CD4-positive, alpha-beta T cell treated with Interleukin-4 for 1 hour (primary cell): Measurements from ENCODE around the gene GRIK5.
"Not testable (repeated sequence)": the region's sequence is repeated elsewhere in the genome, so short reads cannot be mapped to it uniquely, and the experiment has no call there.

Source experiments
- DNase-seq, 2 donors: peaks; one replicate each; pipeline ENCODE4 v3.0.0-alpha.2; 2020 to 2022

The GRIK5 gene

DNA sequence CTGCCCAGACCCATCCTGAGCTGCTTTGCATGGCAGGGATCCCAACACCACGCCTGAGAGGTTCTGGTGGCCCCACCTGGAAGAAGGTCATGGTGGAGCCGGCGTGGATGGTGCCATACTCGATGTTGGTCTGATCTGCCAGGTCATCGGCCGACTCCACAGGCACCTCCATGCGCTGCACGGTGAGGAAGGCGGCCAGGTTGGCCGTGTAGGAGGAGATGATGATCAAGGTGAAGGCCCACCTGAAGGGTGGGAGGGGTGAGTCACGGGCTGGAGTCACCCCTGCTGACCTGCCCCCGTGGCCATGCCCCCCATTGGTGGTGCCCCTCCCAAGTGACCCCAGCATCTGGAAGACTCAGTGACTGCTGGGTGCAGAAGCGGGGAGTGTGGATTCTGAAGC lies 63.4 kb downstream of the GRIK5 start:
- no peak for DNase-seq

DNA sequence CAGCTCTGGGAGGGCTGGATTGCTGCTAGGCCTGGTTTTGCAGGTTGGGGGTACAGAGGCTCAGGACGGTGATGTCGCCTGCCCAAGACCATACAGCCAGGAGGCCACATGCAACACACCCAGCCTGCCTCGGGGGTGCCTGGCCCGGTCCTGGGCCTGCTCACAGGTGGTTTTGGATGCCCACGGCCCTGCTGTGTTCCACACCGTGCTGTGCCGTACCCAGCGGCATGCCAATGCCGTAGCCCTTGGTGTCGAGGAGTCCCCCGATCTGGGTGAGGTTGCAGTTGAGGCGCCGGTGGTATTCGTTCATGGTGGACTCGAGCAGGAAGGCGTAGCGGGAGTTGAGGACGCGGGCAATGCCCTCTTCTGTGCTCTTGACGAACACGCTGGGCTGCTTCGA lies 64.5 kb downstream of the GRIK5 start:
- DNase-seq = no peak

DNA sequence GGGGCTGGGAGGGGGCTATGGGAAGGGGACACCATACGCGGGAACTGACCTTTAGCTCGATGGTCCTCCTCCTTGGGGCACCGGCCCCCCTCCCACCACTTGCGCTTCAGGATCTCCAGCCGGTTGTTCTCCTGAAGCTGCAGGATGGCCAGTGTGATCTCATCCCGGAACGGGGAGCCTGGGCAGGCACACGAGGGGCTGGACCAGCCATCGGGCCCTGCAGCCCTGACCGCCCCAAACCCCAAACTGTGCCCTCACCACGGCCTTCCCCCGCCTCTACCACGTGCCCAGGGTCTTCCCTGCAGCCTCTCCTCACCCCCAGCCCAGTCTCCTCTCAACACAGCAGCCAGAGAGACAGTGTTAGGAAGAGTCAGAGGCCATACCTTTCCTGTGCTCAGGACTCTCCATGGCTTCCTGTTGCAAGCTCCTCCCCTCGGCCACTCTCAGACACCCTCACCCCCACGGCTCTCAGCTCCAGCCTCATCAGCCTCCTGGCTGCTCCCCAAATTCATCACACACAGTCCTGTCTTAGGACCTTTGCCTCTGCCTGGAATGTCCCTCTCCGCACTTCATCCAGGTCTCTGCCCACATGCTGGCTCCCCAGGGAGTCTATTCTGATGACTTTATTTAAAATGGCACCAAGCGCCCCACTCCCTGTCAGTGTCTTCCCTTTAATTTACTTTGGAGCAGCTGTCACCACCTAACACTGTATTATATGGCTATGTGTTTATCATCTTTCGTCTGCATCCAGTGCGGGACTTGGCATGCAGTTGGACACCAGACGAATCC lies 66.3 kb downstream of the GRIK5 start:
- DNase-seq = no peak

DNA sequence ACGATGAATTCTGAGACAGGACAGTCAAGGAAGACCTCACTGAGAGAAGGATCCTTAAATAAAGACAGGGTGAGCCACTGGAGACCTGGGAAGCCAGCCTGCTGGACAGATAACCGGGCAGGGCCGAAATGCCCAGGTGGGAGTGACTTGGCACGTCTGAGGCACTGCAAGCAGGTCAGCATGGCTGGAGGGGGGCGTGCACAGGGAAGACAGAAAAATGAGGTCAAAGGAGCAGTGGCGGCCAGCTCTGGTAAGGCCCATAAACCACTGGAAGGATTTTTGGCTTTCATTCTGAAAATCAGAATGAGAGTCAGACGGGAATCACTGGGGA lies 70.2 kb downstream of the GRIK5 start:
- DNase-seq = no peak

DNA sequence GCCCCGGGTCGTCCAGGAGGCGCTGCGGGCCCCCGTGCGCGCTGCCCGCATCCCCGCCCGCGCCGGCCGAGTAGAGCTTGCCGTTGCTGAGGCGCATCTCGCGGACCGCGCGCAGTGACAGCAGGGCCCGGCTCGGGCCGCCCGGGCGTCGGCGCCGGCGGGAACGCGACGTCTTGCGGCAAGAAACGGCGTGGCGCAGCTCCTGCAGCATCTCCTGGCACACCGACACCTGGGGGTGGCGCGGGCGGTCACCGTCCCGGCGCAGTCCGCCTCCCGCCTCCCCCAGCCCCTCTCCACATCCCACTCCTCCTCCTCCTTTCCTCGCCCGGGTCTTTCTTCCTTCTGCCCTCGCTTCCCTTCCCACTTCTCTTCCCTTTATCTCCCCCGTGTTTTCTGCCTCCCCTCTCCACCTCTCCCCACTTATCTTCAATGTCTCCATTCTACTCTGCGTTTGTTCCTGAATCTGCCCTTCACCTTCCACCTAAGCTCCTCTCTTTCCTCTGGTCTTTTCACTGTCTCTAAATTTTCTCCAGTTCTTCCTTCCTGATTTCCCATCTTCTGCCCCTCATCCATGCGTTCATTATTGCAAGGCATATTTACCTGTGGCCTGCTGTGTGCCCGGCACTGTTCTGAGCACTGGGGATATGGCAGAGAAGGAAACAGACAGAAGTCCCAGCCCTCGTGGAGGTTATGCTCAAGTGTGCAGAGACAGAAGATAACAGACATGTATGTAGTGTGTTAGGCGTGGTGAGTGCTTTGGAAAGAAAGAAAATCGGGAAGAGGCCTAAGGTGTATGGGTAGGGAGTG lies 70.7 kb downstream of the GRIK5 start:
- DNase-seq = no peak

DNA sequence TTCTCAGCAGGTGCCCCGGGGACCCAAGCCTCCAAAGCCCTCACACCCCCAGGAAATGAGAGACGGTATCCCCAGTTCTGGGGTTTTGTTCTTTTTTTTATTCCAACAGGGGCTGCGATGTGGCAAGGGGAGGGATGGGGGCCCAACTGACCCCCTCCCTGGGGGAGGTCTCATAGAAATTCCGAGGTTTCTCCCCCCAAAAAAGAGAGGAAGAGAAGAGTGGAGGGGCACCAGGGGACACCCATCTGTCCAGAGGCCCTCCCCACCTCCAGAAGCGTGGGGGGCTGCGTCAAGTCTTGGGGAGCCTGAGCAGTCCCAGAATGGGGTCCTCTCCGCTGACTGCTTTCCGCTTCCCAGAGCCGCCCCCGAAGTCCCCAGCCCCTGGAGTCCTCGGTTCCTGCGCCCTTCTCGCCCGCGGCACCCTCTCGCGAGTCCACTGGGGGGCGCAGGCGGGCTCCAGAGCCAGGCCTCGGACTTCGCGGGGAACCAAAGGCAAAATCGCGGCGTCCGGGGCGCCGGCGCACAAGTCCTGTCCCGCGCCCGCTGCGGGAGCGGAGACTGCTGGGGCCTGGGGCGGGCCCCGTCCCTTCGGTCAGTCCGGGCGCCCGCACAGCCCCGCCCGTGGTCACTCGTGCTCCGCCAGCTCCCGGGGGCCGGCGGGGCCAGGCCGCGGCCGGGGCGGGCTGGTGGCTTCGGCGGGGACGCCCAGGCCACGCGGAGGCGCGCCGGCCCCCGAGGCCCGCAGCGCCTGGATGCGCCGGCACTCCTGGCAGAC lies 71.6 kb downstream of the GRIK5 start:
- DNase-seq = peak in 1 of 2 donors; percentile 14

DNA sequence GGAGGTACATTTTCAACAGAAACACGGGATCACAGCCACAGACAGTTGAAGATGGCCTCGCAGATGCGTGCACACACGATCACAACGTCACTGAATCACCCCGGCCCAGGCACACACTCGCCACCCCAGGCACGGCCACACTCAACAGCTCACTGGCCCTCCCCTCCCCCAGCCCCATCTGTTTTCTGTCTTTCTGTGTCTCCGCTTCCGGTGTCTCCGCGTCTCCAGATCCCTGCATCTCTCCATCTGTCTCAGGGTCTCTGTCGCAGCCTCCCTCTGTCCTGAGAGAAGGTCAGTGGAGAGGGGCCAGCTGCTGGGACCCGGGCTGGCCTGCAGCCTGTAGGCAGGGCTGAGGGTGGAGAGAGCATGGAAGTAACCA lies 72.2 kb downstream of the GRIK5 start:
- no peak for DNase-seq

DNA sequence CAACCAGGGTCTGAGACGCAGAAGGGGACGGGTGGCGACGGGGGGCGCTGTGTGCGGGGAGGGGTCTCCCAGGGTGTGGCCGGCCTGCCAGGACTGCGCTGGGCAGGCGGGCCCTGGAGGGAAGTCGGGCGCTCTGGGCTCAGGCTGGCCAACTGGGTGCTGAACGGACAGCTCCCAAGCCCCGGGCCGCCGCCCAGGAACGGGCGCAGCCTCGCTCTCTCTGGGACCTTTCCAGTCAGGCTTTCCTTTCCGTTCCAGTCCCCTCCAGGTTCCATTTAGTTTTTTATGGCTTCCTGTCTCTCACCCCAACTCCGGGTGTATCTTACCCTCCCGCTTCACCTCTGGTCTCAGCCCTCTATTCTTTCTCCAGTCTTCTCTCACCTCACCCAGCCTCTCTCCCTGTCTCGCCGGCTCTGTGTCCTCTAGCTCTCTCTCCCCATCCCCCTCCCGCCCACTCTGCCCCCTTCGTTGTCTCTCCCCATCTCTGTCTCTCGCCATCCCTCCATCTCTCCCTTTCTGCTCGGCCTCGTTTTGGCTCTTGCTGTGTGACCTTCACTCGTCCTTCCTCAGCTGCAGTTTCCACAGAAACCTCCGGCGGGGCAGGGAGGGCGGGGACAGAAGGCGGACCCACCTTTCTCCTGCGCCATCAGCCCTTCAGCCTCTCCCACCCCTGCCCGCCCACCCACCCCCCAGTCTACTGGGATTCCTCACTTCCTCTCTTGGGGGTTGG lies 72.7 kb downstream of the GRIK5 start:
- DNase-seq = peak in 1 of 2 donors; percentile 29

DNA sequence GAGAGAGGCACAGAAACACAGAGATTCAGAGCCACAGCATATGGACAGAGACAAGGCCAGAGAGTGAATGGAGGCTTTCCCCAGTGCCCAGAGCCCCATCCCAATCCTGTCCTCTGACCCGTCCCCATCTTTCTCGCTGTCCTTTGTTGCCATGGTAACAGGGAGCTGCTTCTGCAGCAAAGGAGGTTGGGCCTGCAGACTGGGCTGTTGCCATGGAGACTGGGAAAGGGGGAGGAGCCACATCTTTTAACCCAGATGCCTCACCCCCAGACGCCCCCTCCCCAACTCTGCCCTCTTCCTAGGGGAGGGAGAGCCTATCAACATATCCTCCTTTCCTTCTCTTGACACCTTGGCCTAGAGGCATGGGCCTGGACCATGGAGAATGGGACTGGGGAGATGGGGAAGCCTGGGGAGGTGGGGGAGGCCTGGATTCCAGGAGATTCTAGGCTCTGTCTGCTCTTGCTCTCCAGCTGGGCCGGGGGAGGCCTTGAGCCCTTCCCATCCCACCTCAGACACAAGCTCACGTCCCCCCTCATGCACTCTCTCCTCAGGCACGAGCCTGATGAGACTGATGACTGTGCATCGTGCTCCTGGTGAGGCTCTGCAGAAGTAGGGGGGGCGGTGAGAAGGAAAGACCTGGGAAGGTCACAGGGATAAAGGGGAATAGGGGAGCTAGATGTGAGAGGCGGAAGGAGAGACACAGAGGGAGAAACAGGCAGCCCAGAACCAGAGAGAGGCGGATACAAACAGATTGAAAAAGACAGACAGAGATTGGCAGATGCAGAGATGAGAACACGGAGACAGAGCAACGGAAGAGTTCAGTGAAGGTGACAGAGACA lies 73.8 kb downstream of the GRIK5 start:
- DNase-seq = no peak

DNA sequence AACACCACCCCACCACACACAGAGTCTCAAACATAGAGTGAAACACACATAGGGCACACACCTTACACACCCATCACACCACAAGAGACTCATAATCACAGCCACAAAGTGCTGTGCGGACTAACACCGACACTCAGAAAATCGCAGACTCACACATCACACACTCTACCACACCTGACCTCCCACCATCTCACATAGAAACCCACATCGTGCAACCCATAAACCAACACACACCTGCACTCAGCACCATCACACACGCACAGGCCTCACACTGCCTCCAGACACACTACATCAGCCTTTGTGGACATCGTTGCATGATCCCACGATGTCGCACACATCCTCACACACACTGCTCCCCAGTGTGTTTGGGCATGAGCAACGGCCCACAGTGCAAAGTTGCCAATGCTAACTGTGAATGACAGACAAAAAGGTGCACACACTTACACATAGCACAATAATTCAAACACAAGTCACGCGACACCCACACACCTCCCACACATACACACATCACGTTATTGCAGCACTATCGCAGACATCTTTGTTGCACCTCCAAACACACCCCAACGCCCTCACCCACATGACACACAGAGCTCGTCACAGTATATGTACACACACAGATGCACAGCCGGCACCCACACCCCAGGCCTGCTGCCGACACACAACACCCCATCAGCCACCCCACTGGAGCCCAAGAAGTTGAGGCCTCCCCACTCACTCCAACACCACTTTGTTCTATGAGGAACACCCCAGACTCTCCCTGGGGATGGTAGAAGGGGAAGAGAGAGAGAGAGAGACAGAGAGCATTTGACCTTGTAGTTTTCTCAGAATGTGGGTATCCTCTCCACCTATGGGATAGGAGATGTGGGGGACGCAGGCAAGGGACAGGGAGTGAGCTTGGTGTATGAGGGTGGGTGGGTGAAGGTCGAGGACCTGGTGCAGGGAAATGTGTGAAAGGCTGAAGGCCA lies 74.7 kb downstream of the GRIK5 start:
- no peak for DNase-seq

DNA sequence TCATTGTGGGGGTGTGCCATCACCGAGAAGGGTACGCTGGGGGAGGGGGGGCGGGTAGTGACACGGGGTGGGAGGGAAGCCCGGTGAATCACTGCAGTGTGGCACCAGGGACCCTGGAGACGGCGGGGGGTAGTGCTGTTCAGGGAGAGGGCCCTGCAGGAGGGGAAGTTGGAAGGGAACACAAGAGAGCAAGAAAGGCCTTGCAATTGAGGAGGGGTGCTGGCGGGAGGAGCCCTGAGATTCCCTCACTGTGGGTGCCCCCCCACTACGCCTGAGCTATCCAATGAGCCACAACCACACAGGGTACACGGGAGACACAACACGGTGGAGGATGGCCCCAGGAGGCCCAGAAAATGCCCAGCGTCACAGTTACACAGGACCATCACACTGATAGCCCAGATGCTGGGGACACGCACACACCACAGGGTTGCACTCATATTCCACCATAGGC lies 75.5 kb downstream of the GRIK5 start:
- no peak for DNase-seq

DNA sequence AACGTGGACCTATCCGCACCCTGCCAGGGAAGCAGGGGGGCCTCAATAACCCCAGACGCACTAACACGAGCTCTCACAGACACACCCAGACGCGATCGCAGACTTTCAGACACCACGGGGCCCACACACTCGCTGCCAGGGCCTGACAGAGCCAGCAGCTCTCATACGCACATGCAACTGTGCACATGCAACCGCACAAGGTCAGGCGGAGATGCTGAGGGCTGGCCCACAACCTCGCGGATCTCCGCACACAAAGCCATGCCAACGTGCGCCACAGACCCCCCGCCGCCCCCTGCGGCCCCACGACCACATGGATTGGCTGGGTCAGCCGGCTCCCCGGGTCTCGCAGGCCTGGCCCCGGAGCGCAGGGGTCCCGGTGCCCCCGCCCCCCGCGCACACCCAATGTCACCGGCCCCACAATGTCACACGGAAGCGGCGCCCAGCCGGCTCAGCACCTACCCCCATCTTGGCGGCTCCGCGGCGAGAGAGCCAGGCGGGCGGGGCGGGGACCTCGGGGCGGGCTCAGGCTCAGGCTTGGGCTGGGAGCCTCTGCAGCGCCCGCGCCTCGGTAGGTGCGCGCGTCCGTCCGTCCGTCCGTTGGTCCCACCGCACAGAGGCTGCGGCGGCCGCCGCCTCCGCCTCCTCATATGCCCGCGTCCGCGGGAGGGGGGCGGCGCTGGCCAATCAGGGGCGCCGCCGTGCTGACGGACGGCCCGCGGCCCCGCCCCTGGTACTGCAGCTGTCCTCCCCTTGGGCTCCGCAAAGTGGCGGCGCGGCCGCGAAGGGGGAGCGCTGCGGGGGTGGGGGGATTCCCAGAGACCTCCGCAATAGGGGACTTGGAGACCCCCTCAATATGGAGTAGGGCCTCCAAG lies 76.2 kb downstream of the GRIK5 start, which contains the start of gene ATP1A3:
TSS of gene ATP1A3 (minus strand) at position 619 of the 872 bp plus-strand sequence. CDS start at position 465, 154 bp downstream.
- DNase-seq = peak; percentile 65 to 66

DNA sequence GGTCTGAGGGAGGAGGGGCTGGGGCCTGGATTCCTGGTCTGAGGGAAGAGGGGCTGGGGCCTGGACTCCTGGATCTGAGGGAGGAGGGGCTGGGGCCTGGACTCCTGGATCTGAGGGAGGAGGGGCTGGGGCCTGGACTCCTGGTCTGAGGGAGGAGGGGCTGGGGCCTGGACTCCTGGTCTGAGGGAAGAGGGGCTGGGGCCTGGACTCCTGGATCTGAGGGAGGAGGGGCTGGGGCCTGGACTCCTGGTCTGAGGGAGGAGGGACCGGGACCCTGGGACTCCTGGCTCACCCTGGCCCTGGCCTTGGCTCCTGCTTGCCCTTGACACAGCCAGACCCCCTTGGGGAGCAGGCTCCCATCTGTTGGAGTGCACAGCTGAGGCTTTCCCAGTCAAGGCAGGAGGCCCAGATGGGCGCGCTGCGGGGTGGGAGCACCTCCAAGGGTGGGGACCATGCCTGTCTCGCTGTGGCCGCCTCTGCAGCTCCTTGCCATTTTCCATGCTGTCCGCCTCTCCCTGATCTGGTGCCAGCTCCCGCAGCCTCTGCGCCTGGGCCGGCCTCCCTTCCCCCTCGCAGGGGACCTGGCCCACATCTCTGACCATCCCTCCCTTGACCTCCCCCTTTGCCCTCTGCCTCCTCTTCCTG lies 78.0 kb downstream of the GRIK5 start:
- not testable (repeated sequence) for DNase-seq

DNA sequence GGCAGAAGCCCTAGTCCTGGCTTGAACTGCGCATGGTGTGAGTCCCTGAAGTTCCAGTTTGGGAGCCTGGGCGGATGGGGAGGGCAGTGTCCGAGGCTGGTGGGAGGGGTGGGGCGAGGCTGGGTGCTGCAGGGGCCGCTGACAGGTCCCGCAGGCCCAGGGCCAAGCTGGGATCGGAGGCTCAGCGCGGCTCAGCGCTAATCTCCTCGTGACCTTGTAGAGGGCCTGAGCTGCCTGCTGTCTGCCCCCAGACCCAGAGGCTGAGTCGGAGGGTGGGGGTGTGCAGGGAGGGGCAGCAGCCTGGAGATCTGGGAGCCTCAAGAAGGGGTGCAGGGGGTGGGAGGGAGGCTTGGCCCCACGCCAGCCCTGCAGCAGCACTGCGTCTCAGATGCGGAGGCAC lies 79.0 kb downstream of the GRIK5 start:
- DNase-seq = no peak

DNA sequence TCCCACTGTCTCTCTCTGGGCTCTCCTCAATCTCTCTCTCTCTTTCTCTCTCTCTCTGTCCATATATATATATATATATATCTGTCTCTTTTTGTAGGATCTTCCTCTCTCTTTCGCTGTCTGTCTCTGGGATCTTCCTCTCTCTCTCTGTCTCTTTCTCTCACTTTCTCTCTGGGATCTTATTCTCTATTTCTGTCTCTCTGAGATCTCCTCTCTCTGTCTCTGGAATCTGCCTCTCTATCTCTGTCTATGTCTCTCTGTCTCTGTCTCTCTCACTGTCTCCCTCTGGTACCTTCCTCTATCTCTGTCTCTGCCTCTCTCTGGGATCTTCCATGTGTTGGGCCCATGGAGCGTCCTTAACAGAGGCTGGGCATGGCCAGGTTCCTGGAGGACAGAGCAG lies 79.4 kb downstream of the GRIK5 start:
- DNase-seq = no peak

DNA sequence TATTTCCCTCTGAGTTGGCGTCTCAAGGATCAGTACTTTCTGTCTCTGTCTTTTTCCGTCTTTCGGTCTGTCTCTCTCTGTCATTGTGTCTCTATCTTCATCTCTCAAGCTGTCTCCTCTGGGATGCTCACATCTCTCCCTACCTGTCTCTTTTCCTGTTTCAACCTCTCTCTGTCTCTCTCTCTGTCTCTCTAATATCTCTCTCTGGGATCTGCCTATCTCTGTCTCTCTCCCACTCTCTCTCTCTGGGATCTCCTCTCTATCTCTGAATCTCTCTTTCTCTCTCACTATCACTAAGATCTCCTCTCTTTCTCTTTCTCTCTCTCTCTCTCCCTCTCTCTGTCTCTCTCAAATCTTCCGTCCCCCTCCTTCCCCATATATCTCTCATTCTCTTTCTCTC lies 80.0 kb downstream of the GRIK5 start:
- DNase-seq = no peak

DNA sequence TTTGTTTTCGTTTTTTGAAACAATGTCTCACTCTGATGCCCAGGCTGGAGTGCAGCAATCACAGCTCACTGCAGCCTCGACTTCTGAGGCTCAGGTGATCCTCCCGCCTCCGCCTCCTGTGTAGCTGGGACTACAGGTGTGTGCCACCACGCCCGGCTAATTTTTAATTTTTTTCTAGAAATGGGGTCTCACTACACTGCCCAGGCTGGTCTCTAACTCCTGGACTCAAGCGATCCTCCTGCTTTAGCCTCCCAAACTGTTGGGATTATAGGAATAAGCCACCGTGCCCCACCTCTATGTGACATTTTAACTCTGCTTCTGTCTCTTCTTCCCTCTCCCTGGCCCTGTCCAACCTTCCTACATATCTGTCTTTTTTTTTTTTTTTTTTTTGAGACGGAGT lies 81.1 kb downstream of the GRIK5 start:
- no peak for DNase-seq

DNA sequence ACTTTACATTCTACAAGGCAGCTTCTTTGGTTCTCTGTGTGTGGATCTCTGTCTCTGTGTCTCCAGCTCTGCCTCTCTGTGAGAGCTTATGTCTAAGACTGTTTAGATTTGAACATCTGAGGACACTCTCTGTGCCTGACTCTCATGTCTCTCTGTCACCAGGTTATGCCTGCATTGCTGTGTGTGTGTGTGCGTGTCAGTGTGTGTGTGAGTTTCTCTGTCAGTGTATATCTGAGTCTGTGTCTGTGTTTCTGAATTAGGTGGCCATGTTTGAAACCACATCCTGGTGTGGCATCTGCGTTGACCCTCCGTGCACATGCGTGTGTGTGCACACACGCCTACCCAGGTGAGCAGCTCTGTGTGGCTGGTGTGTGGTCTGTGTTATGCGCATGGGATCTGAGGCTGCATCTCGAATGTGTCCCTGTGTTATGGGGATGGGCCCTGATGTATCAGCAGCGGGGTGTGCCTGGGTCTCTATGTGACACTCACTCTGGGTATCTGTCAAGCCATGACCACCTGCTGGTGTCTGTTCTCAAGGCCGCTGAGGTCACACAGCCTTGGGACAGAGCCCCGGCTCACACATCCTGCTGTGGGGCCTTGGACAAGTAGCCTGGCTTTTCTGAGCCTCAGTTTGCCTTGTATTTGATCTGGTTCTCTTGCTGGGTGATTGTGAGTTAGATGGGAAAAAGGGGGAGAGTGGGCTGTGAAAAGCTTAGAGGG lies 82.7 kb downstream of the GRIK5 start:
- no peak for DNase-seq
